Muscle layer of colon (tissue), 2 donors: ENCODE measurements around the gene SHROOM2.
"Not testable (repeated sequence)": the region's sequence is repeated elsewhere in the genome, so short reads cannot be mapped to it uniquely, and the experiment has no call there.

Source experiments
- H3K27ac ChIP-seq: one replicate; pipeline ENCODE4 v1.7.0; 2013; ENCODE audit warnings: low read depth, mild to moderate bottlenecking, low read length, moderate library complexity
- H3K27me3 ChIP-seq, 2 donors: one replicate each; pipeline ENCODE4 v1.7.0; 2013; ENCODE audit warnings: low read length in 2 of 2, mild to moderate bottlenecking in 2 of 2; ENCODE audit not compliant: insufficient read depth in 2 of 2, control insufficient read depth in 1 of 2
- H3K36me3 ChIP-seq: one replicate; pipeline ENCODE4 v1.7.0; 2013; ENCODE audit warnings: mild to moderate bottlenecking, low read length; ENCODE audit not compliant: insufficient read depth
- H3K4me1 ChIP-seq: one replicate; pipeline ENCODE4 v1.7.0; 2013; ENCODE audit warnings: mild to moderate bottlenecking, low read length; ENCODE audit not compliant: insufficient read depth
- H3K4me3 ChIP-seq, 2 donors: one replicate each; pipeline ENCODE4 v1.7.0; 2013; ENCODE audit warnings: low read length in 2 of 2, low read depth in 1 of 2, mild to moderate bottlenecking in 1 of 2, moderate library complexity in 1 of 2
- H3K9ac ChIP-seq: one replicate; pipeline ENCODE4 v1.7.0; 2013; ENCODE audit warnings: low read length
- H3K9me3 ChIP-seq: one replicate; pipeline ENCODE4 v1.7.0; 2013; ENCODE audit warnings: mild to moderate bottlenecking, low read length
- donor health status: abdominal sarcoma.
- donor health status: Adenocarcinoma of cecum.

SHROOM2 gene

DNA sequence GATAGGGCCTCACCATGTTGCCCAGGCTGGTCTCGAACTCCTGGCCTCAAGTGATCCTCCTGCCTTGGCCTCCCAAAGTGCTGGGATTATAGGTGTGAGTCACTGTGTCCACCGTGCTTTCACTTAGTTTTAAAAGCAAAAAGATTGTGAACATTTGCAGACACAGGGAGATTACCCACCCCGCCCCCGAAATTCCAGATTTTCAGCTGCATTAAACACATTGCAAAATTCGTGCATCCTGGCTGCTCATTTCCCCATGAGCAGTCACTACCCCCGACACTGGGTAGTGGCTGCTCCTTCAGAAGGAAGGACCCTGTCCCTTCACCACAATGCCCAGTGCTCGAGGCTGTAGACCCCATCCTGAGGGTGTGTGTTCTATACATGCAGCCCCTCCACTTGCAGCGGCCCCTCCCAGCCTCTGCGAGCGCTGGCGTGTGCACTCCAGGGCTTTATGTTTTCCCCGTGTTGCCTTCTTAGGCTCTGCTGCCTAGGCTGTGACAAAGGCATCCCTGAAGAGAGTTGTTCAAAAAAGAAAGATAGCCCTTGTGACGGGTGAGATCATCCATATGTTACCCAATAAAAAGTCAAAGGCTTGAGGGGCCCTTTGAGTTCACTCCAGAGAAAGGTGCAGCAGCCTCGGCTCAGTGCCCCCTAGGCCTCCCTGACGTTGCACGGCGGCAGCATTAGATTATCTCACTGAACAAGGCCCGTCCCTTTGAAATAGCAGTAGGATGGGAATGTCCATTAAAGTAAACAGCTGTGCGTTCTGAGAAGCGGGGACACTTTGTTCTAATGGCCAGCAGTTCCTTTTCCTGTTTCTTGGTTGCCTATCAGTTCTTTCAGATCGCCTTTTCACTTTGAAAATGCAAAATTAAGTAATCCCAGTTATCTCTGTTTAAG is 71.6 kb downstream of the SHROOM2 start:
- H3K27ac ChIP-seq = no peak overlapping the region

DNA sequence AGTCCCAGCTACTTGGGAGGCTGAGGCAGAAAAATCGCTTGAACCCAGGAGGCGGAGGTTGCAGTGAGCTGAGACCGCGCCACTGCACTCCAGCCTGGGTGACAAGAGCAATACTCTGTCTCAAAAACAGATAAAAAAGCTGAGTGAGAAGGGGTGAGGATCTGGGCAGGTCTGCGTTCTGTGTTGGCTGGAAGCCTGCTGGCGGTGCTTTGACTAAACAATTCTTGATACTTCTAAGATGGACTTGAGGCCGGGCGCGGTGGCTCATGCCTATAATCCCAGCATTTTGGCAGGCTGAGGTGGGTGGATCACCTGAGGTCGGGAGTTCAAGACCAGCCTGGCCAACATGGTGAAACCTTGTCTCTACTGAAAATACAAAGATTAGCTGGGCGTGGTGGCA is 72.5 kb downstream of the SHROOM2 start:
- not testable (repeated sequence) for H3K27me3 ChIP-seq, H3K4me1 ChIP-seq, H3K4me3 ChIP-seq, H3K36me3 ChIP-seq, H3K9ac ChIP-seq, H3K27ac ChIP-seq, H3K9me3 ChIP-seq

More for the DNA sequence above, 71.6 kb downstream of the SHROOM2 start:
- Histone ChIP-seq H3K4me3 (no peak overlapping the region), H3K9me3 (no peaks in the 10 kb centered on the region), H3K4me1 (no peaks in the 10 kb centered on the region), H3K27me3 (no peaks in the 10 kb centered on the region), H3K36me3 (no peaks in the 10 kb centered on the region), H3K9ac (no peak overlapping the region)

DNA sequence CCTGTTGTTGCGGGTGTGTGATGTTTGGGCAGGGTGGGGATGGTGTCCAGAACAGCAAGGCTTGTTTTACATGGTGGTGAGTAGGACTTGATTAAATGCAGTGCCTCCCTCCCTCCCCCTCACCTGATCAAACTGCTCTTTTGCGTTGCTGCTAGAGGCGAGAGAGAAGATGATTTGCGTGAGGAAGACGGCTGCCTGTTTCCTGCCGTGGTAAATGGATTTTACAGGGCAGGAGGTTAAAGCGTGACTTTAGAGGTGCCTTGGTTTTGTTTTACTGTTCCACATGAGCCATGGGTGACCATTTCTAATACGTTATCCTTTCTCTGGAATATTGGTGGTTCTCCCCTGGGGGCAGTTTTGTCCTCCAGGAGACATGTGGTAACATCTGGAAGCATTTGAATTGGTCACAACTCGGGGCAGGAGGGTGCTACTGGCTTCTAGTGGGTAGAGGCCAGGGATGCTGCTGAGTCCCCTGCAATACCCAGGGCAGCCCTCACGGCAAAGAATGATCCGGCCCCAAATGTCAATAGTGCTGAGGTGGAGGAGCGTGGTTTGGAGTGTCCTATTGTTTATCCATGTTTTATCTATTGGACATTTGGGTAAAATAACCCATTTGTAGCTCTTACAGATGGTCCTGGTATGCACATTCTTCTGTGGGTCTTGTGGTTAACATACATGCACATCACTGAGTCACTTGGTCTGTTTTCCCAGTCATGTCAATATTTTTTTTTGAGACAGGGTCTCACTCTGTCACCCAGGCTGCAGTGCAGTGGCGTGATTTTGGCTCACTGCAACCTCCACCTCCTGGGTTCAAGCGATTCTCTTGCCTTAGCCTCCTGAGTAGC is 73.7 kb downstream of the SHROOM2 start:
- no peak overlapping the region for H3K4me3 ChIP-seq
- H3K27ac ChIP-seq = no peak overlapping the region
- H3K27me3 ChIP-seq = no peaks in the 10 kb centered on the region
- H3K9me3 ChIP-seq = no peaks in the 10 kb centered on the region
- no peaks in the 10 kb centered on the region for H3K36me3 ChIP-seq
- no peaks in the 10 kb centered on the region for H3K4me1 ChIP-seq
- no peak overlapping the region for H3K9ac ChIP-seq

DNA sequence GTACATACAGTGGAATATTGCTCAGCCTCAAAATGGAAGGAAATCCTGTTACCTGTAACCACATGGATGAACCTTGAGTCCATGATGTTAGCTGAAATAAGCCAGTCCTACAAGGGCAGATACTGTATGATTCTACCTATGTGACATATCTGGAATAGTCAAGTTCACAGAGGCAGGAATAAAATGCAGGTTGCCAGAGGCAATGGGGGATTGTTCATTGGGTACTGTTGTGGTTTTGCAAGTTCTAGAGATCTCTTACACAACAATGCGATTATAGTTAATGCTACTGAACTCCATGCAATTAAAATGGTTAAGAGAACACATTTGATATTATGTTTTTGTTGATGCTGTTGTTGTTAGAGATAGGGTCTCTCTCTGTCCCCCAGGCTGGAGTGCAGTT is 74.6 kb downstream of the SHROOM2 start:
- no peaks in the 10 kb centered on the region for H3K36me3 ChIP-seq
- no peak overlapping the region for H3K4me3 ChIP-seq
- no peaks in the 10 kb centered on the region for H3K4me1 ChIP-seq
- no peaks in the 10 kb centered on the region for H3K27me3 ChIP-seq
- no peaks in the 10 kb centered on the region for H3K9me3 ChIP-seq
- H3K9ac ChIP-seq = no peak overlapping the region
- H3K27ac ChIP-seq = no peak overlapping the region

DNA sequence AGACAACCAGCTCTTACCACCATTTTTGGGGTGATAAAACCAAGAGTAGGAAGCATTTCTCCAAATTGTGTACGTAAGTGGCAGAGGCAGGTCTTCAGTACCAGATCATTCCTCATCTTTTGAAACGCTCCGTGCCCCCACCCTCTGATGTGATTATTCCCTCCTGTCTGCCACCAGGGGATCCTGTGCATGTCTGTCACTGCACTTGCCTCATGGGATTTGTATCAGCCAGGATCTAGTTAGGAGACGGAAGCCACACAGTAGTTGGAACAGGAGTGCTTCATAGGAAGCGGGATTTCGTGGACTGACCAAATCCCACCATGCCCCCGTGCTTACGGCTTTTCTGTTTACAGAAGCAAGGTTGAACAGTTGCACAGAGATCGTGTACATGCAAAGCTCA is 75.5 kb downstream of the SHROOM2 start:
- Histone ChIP-seq H3K27me3 (peaks cover 0 to under 1% of the 10 kb centered on the region in 2 donors), H3K4me1 (no peaks in the 10 kb centered on the region), H3K4me3 (no peak overlapping the region), H3K9me3 (no peaks in the 10 kb centered on the region), H3K36me3 (no peaks in the 10 kb centered on the region), H3K27ac (no peak overlapping the region), H3K9ac (no peak overlapping the region)

DNA sequence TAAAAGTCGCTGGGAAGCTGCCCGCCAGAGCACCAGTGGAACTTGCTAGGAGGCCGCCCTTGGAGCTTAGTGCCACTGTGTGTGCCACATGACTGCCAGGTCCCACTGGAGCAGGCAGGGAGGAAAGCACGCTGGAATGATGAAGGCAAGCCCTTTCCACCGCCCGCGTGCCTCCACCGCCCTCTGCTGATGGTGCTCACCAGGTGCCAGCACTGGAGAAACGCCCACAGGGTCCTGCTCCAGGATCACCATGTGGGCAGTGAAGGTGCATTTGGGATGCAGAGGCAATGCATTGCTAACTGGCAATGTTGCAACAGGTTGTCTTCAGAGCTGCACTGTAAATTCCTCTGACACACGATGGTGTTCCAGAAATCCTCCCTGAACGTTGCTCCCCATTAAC is 76.3 kb downstream of the SHROOM2 start:
- Histone ChIP-seq H3K4me1 (no peaks in the 10 kb centered on the region), H3K36me3 (no peaks in the 10 kb centered on the region), H3K9me3 (no peaks in the 10 kb centered on the region), H3K4me3 (no peak overlapping the region), H3K27me3 (peaks cover 0 to 3% of the 10 kb centered on the region in 2 donors), H3K9ac (no peak overlapping the region), H3K27ac (no peak overlapping the region)

DNA sequence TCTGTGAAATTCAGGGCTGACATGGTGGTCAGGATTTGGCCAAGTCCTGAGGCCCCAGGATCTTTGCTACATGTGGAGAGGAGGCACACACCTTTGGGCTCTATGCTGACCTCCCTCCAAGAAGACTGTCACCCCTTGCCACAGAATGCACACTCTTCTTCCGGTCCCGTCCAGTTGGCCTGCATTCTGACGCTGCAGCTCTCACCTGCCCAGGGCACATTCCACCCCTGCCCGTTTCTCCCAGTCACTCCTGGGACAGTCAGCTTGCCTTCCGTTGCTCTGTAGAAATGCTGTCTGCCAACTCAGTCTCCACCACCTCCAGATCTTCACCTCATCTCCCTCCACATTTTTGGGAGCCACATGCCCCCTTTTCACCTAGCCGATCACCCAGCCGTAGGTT is 76.7 kb downstream of the SHROOM2 start:
- no peak overlapping the region for H3K4me3 ChIP-seq
- no peak overlapping the region for H3K9ac ChIP-seq
- no peak overlapping the region for H3K27ac ChIP-seq
- H3K27me3 ChIP-seq = peaks cover 0 to 3% of the 10 kb centered on the region in 2 donors
- H3K9me3 ChIP-seq = no peaks in the 10 kb centered on the region
- H3K36me3 ChIP-seq = no peaks in the 10 kb centered on the region
- H3K4me1 ChIP-seq = no peaks in the 10 kb centered on the region

DNA sequence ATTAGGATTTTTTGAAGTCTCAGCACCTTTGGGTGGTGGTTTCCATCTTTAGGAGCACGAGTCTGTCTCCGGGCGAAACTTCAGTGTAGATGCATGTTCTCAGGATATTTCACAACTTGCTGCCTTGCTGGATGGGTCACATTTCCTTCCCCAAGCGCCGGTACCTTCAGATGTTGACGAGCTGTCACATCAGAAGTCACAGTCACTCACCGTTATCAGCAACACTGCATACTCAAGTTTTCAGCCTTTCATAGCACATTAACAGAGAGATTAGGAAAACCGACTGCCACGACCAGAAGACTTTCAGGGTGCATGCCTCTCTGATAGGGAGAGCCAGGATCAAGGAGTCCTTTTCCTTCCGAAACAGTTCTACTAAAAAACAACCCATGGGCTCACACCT is 77.8 kb downstream of the SHROOM2 start:
- H3K4me3 ChIP-seq = no peak overlapping the region
- H3K9ac ChIP-seq = no peak overlapping the region

DNA sequence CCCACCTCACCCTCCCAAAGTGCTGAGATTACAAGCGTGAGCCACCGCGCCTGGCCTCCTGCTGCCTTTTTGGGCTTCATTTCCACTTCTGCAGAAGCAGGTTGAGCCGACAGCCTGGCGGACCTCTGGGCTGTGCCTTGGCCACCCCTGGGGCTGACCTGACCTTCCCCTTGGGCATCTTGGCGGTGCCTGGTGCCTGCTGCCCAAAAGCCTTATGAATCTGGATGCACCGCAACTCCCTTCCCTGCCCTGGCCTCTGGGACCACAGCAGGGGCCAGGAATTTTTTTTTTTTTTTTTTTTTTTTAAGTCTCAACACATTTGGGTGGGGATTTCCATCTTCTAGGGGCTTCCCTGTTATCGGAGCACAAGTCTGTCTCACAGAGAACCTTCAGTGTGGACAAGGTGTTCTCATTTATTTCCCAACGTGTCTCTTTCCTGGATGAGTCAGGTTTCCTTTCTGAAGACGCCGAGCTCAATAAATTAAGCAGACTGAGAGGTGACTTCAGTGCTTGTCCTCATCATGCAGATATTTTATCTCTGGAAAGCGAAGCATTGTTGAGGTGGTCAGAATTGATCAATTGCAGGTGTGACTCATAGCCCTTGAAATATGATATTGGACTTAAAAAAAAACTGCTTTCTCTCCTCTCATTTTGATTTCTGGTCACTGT is 79.7 kb downstream of the SHROOM2 start:
- H3K9ac ChIP-seq = no peak overlapping the region
- no peak overlapping the region for H3K27ac ChIP-seq
- H3K27me3 ChIP-seq = peaks cover 0 to 3% of the 10 kb centered on the region in 2 donors
- H3K4me3 ChIP-seq = no peak overlapping the region
- no peaks in the 10 kb centered on the region for H3K36me3 ChIP-seq
- no peaks in the 10 kb centered on the region for H3K4me1 ChIP-seq
- no peaks in the 10 kb centered on the region for H3K9me3 ChIP-seq

More for the DNA sequence above, 77.8 kb downstream of the SHROOM2 start:
- H3K27ac ChIP-seq = no peak overlapping the region
- H3K4me1 ChIP-seq = no peaks in the 10 kb centered on the region
- H3K27me3 ChIP-seq = peaks cover 0 to 3% of the 10 kb centered on the region in 2 donors
- no peaks in the 10 kb centered on the region for H3K9me3 ChIP-seq
- H3K36me3 ChIP-seq = no peaks in the 10 kb centered on the region

DNA sequence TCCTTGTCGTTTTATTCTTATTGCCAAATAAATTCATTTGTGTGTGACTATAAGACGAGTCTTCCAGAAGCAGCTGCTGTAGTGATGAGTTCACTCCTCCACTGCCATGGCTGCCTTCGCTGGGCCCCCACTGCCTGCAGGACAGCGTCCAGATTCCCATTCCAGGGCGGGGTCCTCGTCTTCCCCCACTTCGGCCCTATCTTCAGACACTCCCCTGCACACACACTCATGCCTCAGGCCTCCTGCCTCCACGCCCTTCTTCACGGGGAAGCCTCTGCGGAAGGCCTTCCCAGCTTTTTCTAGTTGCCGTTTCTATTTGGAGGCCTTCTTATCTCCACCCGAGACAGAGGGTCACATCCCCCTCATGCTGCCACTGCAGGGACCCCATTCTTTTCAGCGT is 80.4 kb downstream of the SHROOM2 start:
- no peaks in the 10 kb centered on the region for H3K36me3 ChIP-seq
- peaks cover 0 to 3% of the 10 kb centered on the region in 2 donors for H3K27me3 ChIP-seq
- no peak overlapping the region for H3K4me3 ChIP-seq
- H3K9ac ChIP-seq = no peak overlapping the region
- no peaks in the 10 kb centered on the region for H3K4me1 ChIP-seq
- no peaks in the 10 kb centered on the region for H3K9me3 ChIP-seq
- H3K27ac ChIP-seq = no peak overlapping the region

DNA sequence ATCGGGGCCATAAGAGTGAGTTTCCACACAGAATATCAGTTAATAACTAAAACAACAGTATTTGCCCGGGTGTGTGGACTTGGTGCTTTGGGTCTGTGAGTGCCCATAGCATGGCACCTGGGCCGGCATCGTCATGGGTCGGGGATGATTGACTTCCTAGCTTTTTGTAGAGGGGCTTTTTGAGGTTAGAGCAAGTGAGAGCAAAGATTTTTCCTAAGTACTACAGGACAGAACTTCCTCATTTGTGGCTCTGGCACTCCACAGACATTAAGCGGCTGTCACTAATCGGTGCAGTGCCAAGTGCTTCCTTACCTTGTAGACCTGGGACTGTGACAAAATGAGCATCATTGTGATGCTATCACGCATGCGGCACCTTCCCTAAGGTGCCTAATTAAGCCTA is 81.0 kb downstream of the SHROOM2 start:
- no peaks in the 10 kb centered on the region for H3K4me1 ChIP-seq
- peaks cover 0 to 3% of the 10 kb centered on the region in 2 donors for H3K27me3 ChIP-seq
- no peak overlapping the region for H3K9ac ChIP-seq
- H3K36me3 ChIP-seq = no peaks in the 10 kb centered on the region
- no peaks in the 10 kb centered on the region for H3K9me3 ChIP-seq
- no peak overlapping the region for H3K4me3 ChIP-seq
- H3K27ac ChIP-seq = no peak overlapping the region
